ENCODE measurements around the gene PWWP3B.

PWWP3B gene

GRCh38 chrX:106203315-106203714 is 35.2 kb downstream of the PWWP3B start:
- TF ChIP-seq JUND (IDR thresholded peaks at IDR 0.05; ENCODE audit: low read depth): no peak
- DNase-seq (ENCODE audit: low read depth in 1 of 2, low spot score in 1 of 2): no peak
- in situ Hi-C loops (cut with HindIII; ENCODE audit: low pct_unique_long_range_greater_than_20kb, low sequenced_read_pairs): no loop called here

GRCh38 chrX:106208154-106208553 is 40.0 kb downstream of the PWWP3B start:
- in situ Hi-C loops (cut with HindIII; ENCODE audit: low pct_unique_long_range_greater_than_20kb, low sequenced_read_pairs): no loop called here
- TF ChIP-seq JUND (IDR thresholded peaks at IDR 0.05; ENCODE audit: low read depth): no peak
- no peak for DNase-seq (ENCODE audit: low read depth in 1 of 2, low spot score in 1 of 2)

Measured in T47D (cell line).